NT2/D1 (cell line): ENCODE data around the gene CPN2.

ENCODE experiments used
- SUZ12 ChIP-seq: IDR thresholded peaks from 2 replicates; pipeline ENCODE4 v1.6.1; 2011; ENCODE audit not compliant: insufficient read length, insufficient read depth; ENCODE audit errors: extremely low read depth
- YY1 ChIP-seq: IDR thresholded peaks from 2 replicates; pipeline ENCODE4 v1.6.1; 2011; ENCODE audit not compliant: insufficient read length, insufficient read depth

- TF ChIP-seq SUZ12 (no peak), YY1 (no peak)
These were observed 36.1 kb upstream of the CPN2 start for GRCh38 chr3:194387276-194387675.
